CD4-positive, alpha-beta T cell treated with Interleukin-17A for 4 hours (primary cell): ENCODE measurements around the gene NPTN.
"Not testable (repeated sequence)": the region's sequence is repeated elsewhere in the genome, so short reads cannot be mapped to it uniquely, and the experiment has no call there.

Experiments
- DNase-seq: peaks from one replicate; pipeline ENCODE4 v3.0.0-alpha.2; 2020; ENCODE audit warnings: mixed read lengths

The NPTN gene

DNA sequence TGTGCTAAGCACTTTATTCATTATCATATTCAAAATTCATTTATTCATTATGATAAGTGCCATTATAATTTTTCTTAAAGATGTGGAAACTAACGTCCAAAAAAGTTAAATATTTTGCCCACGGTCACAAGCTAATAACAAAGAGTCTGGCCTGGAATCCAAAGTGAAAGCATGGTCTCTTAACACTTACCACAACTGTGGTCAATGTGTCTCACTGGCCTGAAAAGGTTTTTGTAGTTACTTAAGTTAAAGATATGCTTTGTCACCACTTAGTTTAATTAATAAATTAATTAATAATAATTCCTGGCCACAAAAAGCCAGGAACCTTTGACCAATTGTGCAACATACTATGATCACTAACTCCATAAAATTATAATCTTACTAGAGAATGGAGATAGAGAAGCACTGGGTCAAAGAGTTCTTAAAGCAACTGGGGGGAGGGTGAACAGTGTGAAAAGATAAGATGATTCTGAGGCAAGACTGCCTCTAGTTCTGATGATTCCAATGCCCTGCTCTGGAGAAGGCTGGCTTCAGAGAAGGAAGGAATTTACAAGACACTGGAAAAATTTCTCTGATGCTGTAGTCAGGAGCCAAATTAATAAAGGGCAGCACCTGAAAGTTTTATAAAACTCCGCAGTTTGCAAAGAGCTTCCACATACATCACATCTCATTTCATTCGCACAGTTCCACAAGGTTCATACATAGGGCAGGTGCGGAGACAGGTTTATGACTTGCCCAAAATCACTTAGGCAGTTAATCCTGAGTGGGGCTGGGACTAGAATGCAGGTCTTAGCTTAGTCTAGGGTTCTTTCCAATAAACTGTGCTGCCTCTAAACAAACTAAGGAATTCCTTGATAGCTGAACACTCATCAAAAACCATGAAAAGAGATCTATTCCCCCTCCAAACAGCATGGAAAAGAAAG, 32.5 kb downstream of the NPTN start:
- no peak for DNase-seq

DNA sequence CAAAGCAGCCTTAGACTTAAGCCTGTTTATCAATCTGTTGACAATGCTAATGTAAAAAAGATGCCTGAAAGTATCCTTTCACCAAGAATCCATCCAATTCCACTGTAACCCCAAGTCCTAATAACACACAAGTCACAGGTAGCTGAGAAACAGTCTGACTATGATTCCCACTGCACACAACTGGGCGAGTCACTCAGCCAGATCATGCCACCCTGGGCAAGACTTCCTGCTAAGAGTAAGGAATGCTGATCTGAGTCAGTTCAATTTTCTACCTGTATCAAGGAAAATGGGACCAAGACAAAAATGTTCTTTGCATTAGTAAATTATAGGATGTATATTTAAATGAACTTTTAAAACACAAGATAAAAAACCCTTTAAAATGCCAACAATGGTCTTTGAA, 33.3 kb downstream of the NPTN start:
- DNase-seq: no peak

GRCh38 chr15:73598530-73599160, 34.5 kb downstream of the NPTN start:
- DNase-seq: no peak

GRCh38 chr15:73597036-73597638, 36.1 kb downstream of the NPTN start:
- DNase-seq: no peak

- DNase-seq: no peak
These were observed 37.0 kb downstream of the NPTN start for GRCh38 chr15:73596174-73596573.

GRCh38 chr15:73594109-73594508, 39.1 kb downstream of the NPTN start:
- DNase-seq: no peak

DNA sequence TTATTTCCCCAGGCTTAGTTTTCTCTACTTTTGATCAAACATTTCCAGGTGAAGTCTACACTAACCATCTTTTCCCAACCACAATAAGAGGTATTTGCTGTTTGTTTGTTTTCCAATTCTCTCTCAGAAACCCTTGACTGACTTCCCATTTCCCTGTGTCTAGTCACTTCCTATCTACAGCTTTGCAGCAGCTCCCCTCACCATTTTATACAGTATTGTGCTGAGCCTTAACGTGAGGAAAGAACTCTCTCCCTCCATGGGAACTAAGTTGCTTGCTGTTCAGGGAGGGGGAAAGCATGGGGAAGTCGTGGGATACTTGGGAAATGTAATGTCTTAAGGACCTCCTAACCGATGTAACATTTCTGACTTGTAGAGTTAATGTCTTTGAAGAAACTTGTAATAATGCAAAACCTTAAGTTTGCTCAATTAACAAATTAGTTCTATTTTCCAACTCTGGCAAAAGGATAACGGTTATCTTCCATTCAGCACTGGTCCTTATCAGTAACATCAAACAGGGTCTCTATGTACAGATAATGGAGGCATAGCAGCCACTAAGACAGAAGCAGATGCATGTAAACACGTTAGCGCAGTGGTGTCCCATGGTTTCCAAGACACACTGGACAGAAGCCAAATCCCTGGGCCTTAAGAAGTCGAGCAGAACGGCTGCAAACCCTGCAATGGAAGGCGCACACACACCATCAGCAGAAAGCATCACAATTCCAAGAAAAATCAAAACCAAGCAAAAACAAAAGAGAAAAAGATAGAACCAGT, 39.7 kb downstream of the NPTN start:
- DNase-seq: no peak

- DNase-seq: no peak
These were observed 42.9 kb downstream of the NPTN start for GRCh38 chr15:73590263-73590662.

DNA sequence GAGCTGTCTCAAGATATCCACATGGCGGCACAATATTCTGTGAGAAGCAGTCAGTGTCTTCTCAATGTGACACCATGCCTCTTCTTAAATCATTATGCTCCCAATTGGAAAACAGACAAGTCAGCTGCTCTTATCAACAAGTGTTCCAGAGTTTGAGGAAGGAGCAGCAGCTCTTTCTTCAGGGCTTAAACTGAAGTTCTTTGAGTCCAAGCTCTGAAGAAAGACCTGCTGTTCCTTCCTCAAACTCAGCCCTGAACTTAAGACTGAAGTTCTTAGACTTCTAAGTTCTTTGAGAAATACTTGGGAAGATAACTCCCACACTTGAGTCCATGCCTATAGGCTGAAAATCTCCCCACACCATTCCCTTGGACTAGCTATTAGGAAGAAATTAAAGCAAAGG, 43.4 kb downstream of the NPTN start:
- DNase-seq: no peak

GRCh38 chr15:73585871-73586654, 47.1 kb downstream of the NPTN start:
- no peak for DNase-seq

DNA sequence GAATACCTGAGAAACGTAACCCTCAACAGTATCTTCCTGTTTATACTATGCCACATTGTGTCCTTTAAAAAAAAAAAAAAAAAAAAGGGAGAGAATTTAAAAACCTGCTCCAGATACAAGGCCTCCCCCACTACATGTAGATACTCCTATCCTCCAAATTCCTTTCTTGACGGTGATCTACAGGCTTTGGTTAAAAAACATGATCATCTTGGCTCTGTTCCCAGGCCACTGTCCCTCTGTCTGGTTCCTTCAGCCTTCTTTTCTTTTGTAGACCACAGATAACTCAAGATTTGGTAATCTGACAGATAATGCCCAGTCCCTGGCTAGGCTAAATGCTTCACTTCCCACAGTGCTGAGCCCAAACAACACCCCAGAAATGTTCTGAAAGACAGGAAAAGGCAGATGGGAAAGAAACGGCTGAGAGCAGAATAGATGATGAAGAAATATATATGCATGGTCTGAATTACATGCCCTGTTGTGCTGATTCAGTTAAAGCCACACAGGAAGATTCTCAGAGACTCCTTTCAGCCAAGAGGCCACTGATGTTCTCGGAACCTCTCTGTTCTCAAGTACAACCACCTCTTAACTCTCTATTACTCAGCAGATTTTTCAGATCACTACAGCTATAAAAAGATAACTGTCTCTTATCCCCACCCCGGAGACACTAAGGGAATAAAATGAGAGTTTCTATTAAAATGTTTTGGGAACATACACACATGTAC, 48.3 kb downstream of the NPTN start:
- no peak for DNase-seq

DNA sequence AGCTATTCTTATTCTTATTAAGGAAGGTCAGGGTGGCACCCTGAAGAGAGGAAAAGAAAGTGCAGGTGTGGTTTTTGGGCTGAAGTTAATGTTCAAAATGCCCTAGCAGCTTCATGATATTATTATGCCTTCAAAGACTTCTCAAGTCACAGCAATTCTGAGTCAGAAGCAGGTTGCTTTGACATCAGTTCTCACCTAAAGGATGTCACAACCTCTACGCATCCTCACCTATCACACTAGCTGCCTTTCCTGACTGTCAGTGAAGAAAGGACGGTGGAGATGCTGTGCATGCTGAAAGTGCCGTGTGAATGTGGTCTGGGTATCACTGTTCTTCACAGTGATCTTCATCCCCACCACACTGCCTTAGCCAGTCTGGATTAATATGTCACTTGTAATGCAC, 49.6 kb downstream of the NPTN start:
- DNase-seq: no peak

- DNase-seq: no peak
These were observed 50.3 kb downstream of the NPTN start for GRCh38 chr15:73582851-73583379.

DNA sequence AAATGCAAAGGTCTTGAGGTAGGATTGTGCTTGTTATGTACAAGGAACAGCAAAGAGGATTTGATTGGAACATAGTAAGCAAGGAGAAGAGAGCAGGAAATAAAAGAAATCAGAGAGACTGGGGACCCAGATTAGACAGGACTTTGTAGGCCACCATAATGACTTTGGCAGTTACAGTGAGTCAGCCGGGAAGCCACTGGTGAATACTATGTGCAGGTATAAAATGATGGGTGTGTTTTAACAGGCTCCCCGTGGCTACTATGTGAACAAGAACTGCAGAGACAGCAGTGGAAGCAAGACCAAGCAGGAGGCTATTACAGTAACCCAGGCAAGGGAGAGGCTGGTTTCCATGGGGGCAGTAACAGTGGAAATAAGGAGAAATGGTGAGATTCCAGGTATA, 55.2 kb downstream of the NPTN start:
- no peak for DNase-seq

- not testable (repeated sequence) for DNase-seq
These were observed 55.6 kb downstream of the NPTN start for GRCh38 chr15:73577593-73577992.

GRCh38 chr15:73575636-73576247, 57.4 kb downstream of the NPTN start:
- no peak for DNase-seq

DNA sequence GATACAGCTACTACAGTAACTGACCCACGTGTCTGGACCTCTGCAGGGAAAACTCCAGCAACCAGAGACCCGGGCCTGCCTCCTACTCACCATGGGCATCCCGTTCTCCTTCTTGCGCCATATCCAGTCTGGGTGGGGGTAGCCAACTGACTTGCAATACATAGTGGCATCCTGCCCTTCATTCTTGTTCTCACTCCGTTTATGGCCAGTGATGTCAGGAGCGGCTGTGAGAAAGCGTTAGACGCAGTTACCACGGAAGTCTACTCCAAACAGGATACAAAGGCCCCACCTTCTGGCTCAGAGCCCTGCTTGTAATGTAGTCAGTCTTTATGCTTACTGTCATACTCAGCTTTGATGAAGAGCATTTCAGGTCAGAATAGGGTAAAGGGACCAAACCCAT, 59.6 kb downstream of the NPTN start:
- DNase-seq: no peak

DNA sequence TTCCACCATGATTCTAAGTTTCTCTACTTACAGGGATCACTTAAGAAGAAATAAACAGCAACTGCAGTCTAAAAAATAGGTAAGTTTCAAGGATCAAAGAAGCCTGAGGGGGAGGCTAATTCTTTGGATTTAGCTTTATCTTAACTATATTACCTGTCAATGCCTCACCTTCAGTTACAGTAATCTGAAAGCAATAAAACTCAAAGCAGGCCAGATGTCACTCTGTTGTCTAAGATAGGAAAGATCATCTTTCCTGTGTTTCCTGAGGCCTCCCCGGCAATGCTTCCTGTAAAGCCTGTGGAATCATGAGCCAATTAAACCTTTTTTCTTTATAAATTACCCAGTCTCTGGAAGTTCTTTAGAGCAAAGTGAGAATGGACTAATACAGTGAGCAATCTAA, 60.2 kb downstream of the NPTN start:
- DNase-seq: no peak

- no peak for DNase-seq
These were observed 60.9 kb downstream of the NPTN start for GRCh38 chr15:73572296-73572695.

DNA sequence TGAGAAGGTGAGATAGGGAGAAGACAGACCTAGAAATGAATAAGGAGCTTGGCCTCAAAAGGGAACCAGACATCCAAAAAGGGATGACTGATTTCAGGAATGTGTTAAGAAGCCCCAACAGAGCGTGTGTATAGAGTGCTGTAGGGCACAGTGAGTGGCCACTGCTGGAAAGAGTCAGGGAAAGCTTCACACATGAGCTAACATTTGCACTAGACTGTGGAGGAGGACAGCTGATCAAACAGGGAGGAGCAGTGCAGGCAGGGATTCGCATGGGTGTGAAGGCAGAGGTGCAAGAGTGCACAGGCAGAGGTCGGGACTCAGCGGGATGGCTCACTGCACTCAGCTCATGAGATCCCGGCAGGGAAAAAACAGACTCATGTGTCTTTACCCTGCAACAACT, 61.8 kb downstream of the NPTN start:
- no peak for DNase-seq
